ENCODE measurements around the gene PTPRB.

DNA sequence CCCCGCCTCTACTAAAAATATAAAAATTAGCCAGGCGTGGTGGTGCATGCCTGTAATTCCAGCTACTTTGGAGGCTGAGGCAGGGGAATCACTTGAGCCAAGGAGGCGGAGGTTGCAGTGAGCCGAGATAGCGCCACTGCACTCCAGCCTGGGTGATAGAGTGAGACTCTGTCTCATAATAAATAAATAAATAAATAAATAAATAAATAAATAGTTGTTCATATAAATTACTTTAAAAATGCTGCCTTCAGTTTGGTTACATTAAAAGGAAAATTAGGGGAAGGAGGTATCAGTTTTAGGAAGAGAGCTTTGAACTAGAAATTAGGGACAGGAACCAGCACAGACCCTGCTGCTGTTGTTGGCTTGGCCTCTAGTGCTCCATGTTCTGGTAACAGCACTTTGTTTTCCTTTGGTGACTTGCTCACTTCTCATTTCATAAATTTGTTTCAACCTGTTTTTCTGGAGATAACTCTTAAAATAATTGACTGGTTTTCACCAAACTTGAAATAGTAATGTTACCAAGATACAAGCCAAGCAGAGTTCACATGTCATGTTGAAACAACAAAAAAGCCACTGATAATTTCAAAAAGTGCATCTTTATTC lies 22.9 kb upstream of the PTPRB start:
- TF ChIP-seq POLR2A (IDR thresholded peaks at IDR 0.05; ENCODE audit: borderline replicate concordance, extremely low read depth, insufficient read depth, insufficient read length) (no peak), FOSL1 (IDR thresholded peaks at IDR 0.05; ENCODE audit: low read depth) (no peak), CTCF (IDR thresholded peaks at IDR 0.05 in 2 of 3, conservative IDR thresholded peaks at IDR 0.05 in 1 of 3; ENCODE audit: borderline replicate concordance in 1 of 3, insufficient read depth in 1 of 3, low read depth in 2 of 3, low read length in 2 of 3) (no peak), POLR2AphosphoS5 (IDR thresholded peaks at IDR 0.05; ENCODE audit: low read depth, low read length) (no peak), SRF (IDR thresholded peaks at IDR 0.05; ENCODE audit: low read depth) (no peak)
